SJSA1 (cell line): ENCODE results near the gene SGK1. TPM values are rescaled to one million over a fixed set of nuclear protein-coding genes. Genes with fewer than 3 reads are reported as not detected.
"Not testable (repeated sequence)": the region's sequence is repeated elsewhere in the genome, so short reads cannot be mapped to it uniquely, and the experiment has no call there.

Experiments used
- DNase-seq, 2 experiments: peaks; one replicate each; pipeline ENCODE4 v3.0.0-alpha.2; 2015 to 2020; ENCODE audit warnings: low spot score in 2 of 2, low read depth in 1 of 2
- H3K27ac ChIP-seq: fragments of 250-450 bp; sonication (Bioruptor Pico); 2 replicates; pipeline ENCODE4 v1.5.1; 2020; ENCODE audit warnings: mild to moderate bottlenecking, moderate library complexity
- H3K27me3 ChIP-seq: fragments of 250-450 bp; sonication (Bioruptor Pico); replicated peaks from 2 replicates; pipeline ENCODE4 v1.5.1; 2020; ENCODE audit warnings: mild to moderate bottlenecking, moderate library complexity
- H3K36me3 ChIP-seq: fragments of 250-450 bp; sonication (Bioruptor Pico); 2 replicates; pipeline ENCODE4 v1.5.1; 2020; ENCODE audit warnings: mild to moderate bottlenecking
- H3K4me1 ChIP-seq: fragments of 250-450 bp; sonication (Bioruptor Pico); replicated peaks from 2 replicates; pipeline ENCODE4 v1.6.1; 2021; ENCODE audit warnings: mild to moderate bottlenecking
- H3K4me3 ChIP-seq: fragments of 250-450 bp; sonication (Bioruptor Pico); 2 replicates; pipeline ENCODE4 v1.5.1; 2020; ENCODE audit warnings: mild to moderate bottlenecking
- H3K9me3 ChIP-seq: fragments of 250-450 bp; sonication (Bioruptor Pico); replicated peaks from 2 replicates; pipeline ENCODE4 v1.5.1; 2020; ENCODE audit warnings: mild to moderate bottlenecking
- total RNA-seq: library from RNA; depleted of rRNA; stranded (reverse); fragments of >200 nt; shearing (Covaris generic); gene quantifications from 2 replicates; pipeline ENCODE4 v1.2.3, GENCODE V29; 2014

Gene SGK1
- total RNA-seq, 1 experiment from 2014 or later = 53.9 TPM

GRCh38 chr6:134233180-134233955 is 84.5 kb downstream of the SGK1 start:
- no peak for DNase-seq
- Histone ChIP-seq H3K36me3 (no peaks in the 10 kb centered on the region), H3K4me1 (peaks cover 11% of the 10 kb centered on the region), H3K4me3 (no peak overlapping the region), H3K9me3 (no peaks in the 10 kb centered on the region), H3K27me3 (no peaks in the 10 kb centered on the region), H3K27ac (no peak overlapping the region)

GRCh38 chr6:134230940-134231339 is 87.0 kb downstream of the SGK1 start:
- DNase-seq = no peak

GRCh38 chr6:134230087-134230700 is 87.7 kb downstream of the SGK1 start:
- H3K9me3 ChIP-seq = no peaks in the 10 kb centered on the region
- DNase-seq = no peak
- no peaks in the 10 kb centered on the region for H3K36me3 ChIP-seq
- H3K27me3 ChIP-seq = no peaks in the 10 kb centered on the region
- no peak overlapping the region for H3K27ac ChIP-seq
- H3K4me1 ChIP-seq = no peaks in the 10 kb centered on the region
- no peak overlapping the region for H3K4me3 ChIP-seq

More at GRCh38 chr6:134230940-134231339, 87.0 kb downstream of the SGK1 start:
- H3K4me1 ChIP-seq = peaks cover 4% of the 10 kb centered on the region
- H3K36me3 ChIP-seq = no peaks in the 10 kb centered on the region
- no peaks in the 10 kb centered on the region for H3K27me3 ChIP-seq
- no peak overlapping the region for H3K4me3 ChIP-seq
- H3K27ac ChIP-seq = no peak overlapping the region
- H3K9me3 ChIP-seq = no peaks in the 10 kb centered on the region

- Histone ChIP-seq H3K4me3 (no peak overlapping the region), H3K9me3 (no peaks in the 10 kb centered on the region), H3K36me3 (no peaks in the 10 kb centered on the region), H3K4me1 (no peaks in the 10 kb centered on the region), H3K27me3 (no peaks in the 10 kb centered on the region), H3K27ac (no peak overlapping the region)
- no peak for DNase-seq
Observed at GRCh38 chr6:134229520-134229919, 88.4 kb downstream of the SGK1 start.

GRCh38 chr6:134223796-134224420 is 94.0 kb downstream of the SGK1 start:
- no peaks in the 10 kb centered on the region for H3K27me3 ChIP-seq
- DNase-seq = no peak
- no peaks in the 10 kb centered on the region for H3K36me3 ChIP-seq

GRCh38 chr6:134221250-134221649 is 96.7 kb downstream of the SGK1 start:
- H3K9me3 ChIP-seq = no peaks in the 10 kb centered on the region
- H3K27me3 ChIP-seq = no peaks in the 10 kb centered on the region
- H3K4me1 ChIP-seq = no peaks in the 10 kb centered on the region
- H3K4me3 ChIP-seq = no peak overlapping the region
- no peak overlapping the region for H3K27ac ChIP-seq
- DNase-seq = no peak
- no peaks in the 10 kb centered on the region for H3K36me3 ChIP-seq

More at GRCh38 chr6:134223796-134224420, 94.0 kb downstream of the SGK1 start:
- no peak overlapping the region for H3K4me3 ChIP-seq
- H3K27ac ChIP-seq = no peak overlapping the region
- H3K9me3 ChIP-seq = no peaks in the 10 kb centered on the region
- no peaks in the 10 kb centered on the region for H3K4me1 ChIP-seq

GRCh38 chr6:134217798-134218140 is 100.1 kb downstream of the SGK1 start:
- H3K9me3 ChIP-seq = no peaks in the 10 kb centered on the region
- H3K4me3 ChIP-seq = no peak overlapping the region
- H3K4me1 ChIP-seq = no peaks in the 10 kb centered on the region
- no peak for DNase-seq
- no peaks in the 10 kb centered on the region for H3K27me3 ChIP-seq
- H3K36me3 ChIP-seq = no peaks in the 10 kb centered on the region
- H3K27ac ChIP-seq = no peak overlapping the region

GRCh38 chr6:134217105-134217797 is 100.7 kb downstream of the SGK1 start:
- no peaks in the 10 kb centered on the region for H3K27me3 ChIP-seq
- no peak overlapping the region for H3K27ac ChIP-seq
- H3K4me1 ChIP-seq = no peaks in the 10 kb centered on the region
- no peak overlapping the region for H3K4me3 ChIP-seq
- no peaks in the 10 kb centered on the region for H3K36me3 ChIP-seq
- no peaks in the 10 kb centered on the region for H3K9me3 ChIP-seq
- DNase-seq = no peak

GRCh38 chr6:134216301-134217010 is 101.5 kb downstream of the SGK1 start:
- Histone ChIP-seq H3K4me3 (no peak overlapping the region), H3K36me3 (no peaks in the 10 kb centered on the region), H3K27ac (no peak overlapping the region), H3K27me3 (no peaks in the 10 kb centered on the region), H3K9me3 (no peaks in the 10 kb centered on the region), H3K4me1 (no peaks in the 10 kb centered on the region)
- no peak for DNase-seq

GRCh38 chr6:134213410-134213809 is 104.5 kb downstream of the SGK1 start:
- not testable (repeated sequence) for DNase-seq, H3K27ac ChIP-seq, H3K4me3 ChIP-seq, H3K27me3 ChIP-seq, H3K9me3 ChIP-seq, H3K4me1 ChIP-seq, H3K36me3 ChIP-seq

GRCh38 chr6:134211297-134211696 is 106.6 kb downstream of the SGK1 start:
- H3K36me3 ChIP-seq = no peaks in the 10 kb centered on the region
- no peak overlapping the region for H3K4me3 ChIP-seq
- no peaks in the 10 kb centered on the region for H3K27me3 ChIP-seq
- H3K27ac ChIP-seq = no peak overlapping the region
- H3K9me3 ChIP-seq = no peaks in the 10 kb centered on the region
- no peak for DNase-seq
- H3K4me1 ChIP-seq = no peaks in the 10 kb centered on the region

GRCh38 chr6:134207421-134207820 is 110.5 kb downstream of the SGK1 start:
- Histone ChIP-seq H3K4me3 (no peak overlapping the region), H3K27me3 (no peaks in the 10 kb centered on the region), H3K9me3 (no peaks in the 10 kb centered on the region), H3K36me3 (no peaks in the 10 kb centered on the region), H3K4me1 (no peaks in the 10 kb centered on the region), H3K27ac (no peak overlapping the region)
- no peak for DNase-seq

- Histone ChIP-seq H3K27ac (no peak overlapping the region), H3K27me3 (no peaks in the 10 kb centered on the region), H3K4me3 (no peak overlapping the region), H3K9me3 (no peaks in the 10 kb centered on the region), H3K4me1 (no peaks in the 10 kb centered on the region), H3K36me3 (no peaks in the 10 kb centered on the region)
- DNase-seq = no peak
Observed at GRCh38 chr6:134205366-134205765, 112.5 kb downstream of the SGK1 start.
